SK-N-SH (cell line): ENCODE data around the gene USH1C. TPM values are rescaled to one million over a fixed set of nuclear protein-coding genes. Genes with fewer than 3 reads are reported as not detected.

Source experiments
- CTCF ChIA-PET: fragments of 300-600, 350-600 bp; formaldehyde crosslinking; extraction: SDS; loops from one replicate; lab custom pipeline; 2021; lab: Yijun Ruan, JAX
- POLR2A ChIA-PET: fragments of 350-600 bp; sonication (Branson Sonifier 250); formaldehyde crosslinking; extraction: SDS; loops from one replicate; lab custom pipeline; 2020; ENCODE audit warnings: antibody characterized with exemption, inconsistent platforms; lab: Yijun Ruan, JAX
- DNase-seq: peaks from one replicate; pipeline ENCODE4 v3.0.0; 2012
- H2AFZ ChIP-seq: fragments of 200-600 bp; sonication (generic); 2 replicates; pipeline ENCODE4 v1.8.1; 2016; ENCODE audit warnings: antibody characterized with exemption, mild to moderate bottlenecking, low read depth
- H3F3A ChIP-seq: fragments of 200-600 bp; sonication (generic); replicated peaks from 2 replicates; pipeline ENCODE3; 2016; ENCODE audit warnings: antibody characterized with exemption, mild to moderate bottlenecking; ENCODE audit not compliant: insufficient read depth
- H3K27ac ChIP-seq, 2 experiments: fragments of 200-500 bp in 1 of 2; fragments of 200-600 bp in 1 of 2; sonication (Bioruptor generic) in 1 of 2; sonication (generic), shearing (Covaris generic) in 1 of 2; 2 replicates each; pipeline versions ENCODE4 v1.5.1 to v1.6.1; 2014 to 2016; ENCODE audit warnings: low read depth in 2 of 2, inconsistent platforms in 1 of 2, low read length in 1 of 2, mild to moderate bottlenecking in 1 of 2, mixed read lengths in 1 of 2
- H3K27me3 ChIP-seq: fragments of 200-600 bp; sonication (generic), shearing (Covaris generic); 2 replicates; pipeline ENCODE4 v1.6.1; 2016; ENCODE audit warnings: mixed run types; ENCODE audit not compliant: insufficient read depth
- H3K36me3 ChIP-seq, 2 experiments: fragments of 200-500 bp in 1 of 2; fragments of 200-600 bp in 1 of 2; sonication (Bioruptor generic) in 1 of 2; sonication (generic) in 1 of 2; replicated peaks in 1 of 2; 2 replicates each; pipeline versions ENCODE3 to v1.5.1; 2014 to 2016; ENCODE audit warnings: low read length in 1 of 2, mild to moderate bottlenecking in 1 of 2; ENCODE audit not compliant: insufficient read depth in 2 of 2, control insufficient read depth in 1 of 2
- H3K4me1 ChIP-seq, 2 experiments: fragments of 200-500 bp in 1 of 2; fragments of 200-600 bp in 1 of 2; sonication (Bioruptor generic) in 1 of 2; sonication (generic), shearing (Covaris generic) in 1 of 2; 2 replicates each; pipeline versions ENCODE4 v1.5.1 to v1.6.1; 2014 to 2016; ENCODE audit warnings: low read depth in 1 of 2, low read length in 1 of 2, mixed run types in 1 of 2; ENCODE audit not compliant: insufficient read depth in 2 of 2, control insufficient read depth in 1 of 2
- H3K4me2 ChIP-seq: fragments of 200-600 bp; sonication (generic), shearing (Covaris generic); 2 replicates; pipeline ENCODE4 v1.6.1; 2017; ENCODE audit warnings: mixed run types
- H3K4me3 ChIP-seq, 2 experiments: fragments of 200-500 bp in 1 of 2; fragments of 200-600 bp in 1 of 2; sonication (Bioruptor generic) in 1 of 2; sonication (generic), shearing (Covaris generic) in 1 of 2; 2 replicates each; pipeline versions ENCODE4 v1.5.1 to v1.8.1; 2014 to 2016; ENCODE audit warnings: low read depth in 2 of 2, inconsistent platforms in 1 of 2, low read length in 1 of 2, mild to moderate bottlenecking in 1 of 2, mixed read lengths in 1 of 2, moderate library complexity in 1 of 2
- H3K79me2 ChIP-seq: fragments of 200-600 bp; sonication (generic); 2 replicates; pipeline ENCODE4 v1.8.1; 2017; ENCODE audit warnings: mild to moderate bottlenecking; ENCODE audit not compliant: insufficient read depth
- H3K9ac ChIP-seq: fragments of 200-600 bp; sonication (generic); 2 replicates; pipeline ENCODE4 v1.6.1; 2017; ENCODE audit warnings: mixed run types
- H3K9me2 ChIP-seq: fragments of 200-600 bp; sonication (generic); 2 replicates; pipeline ENCODE4 v1.6.1; 2017; ENCODE audit warnings: mixed run types
- H3K9me3 ChIP-seq: fragments of 200-600 bp; sonication (generic); 2 replicates; pipeline ENCODE4 v1.6.1; 2017; ENCODE audit warnings: mixed run types, mild to moderate bottlenecking, moderate library complexity
- H4K20me1 ChIP-seq: fragments of 200-600 bp; sonication (generic); 2 replicates; pipeline ENCODE4 v1.6.1; 2017; ENCODE audit warnings: mild to moderate bottlenecking, mixed run types; ENCODE audit not compliant: insufficient read depth
- CHD2 ChIP-seq: fragments of 150-350 bp; IDR thresholded peaks from 2 replicates; pipeline ENCODE4 v1.6.1; 2018; ENCODE audit warnings: low read length; ENCODE audit not compliant: partially characterized antibody
- EZH2phosphoT487 ChIP-seq: fragments of 200-600 bp; sonication (generic); IDR thresholded peaks from 2 replicates; pipeline ENCODE4 v1.6.1; 2017; ENCODE audit warnings: low read depth, mixed run types, mild to moderate bottlenecking, antibody characterized with exemption, moderate library complexity, borderline replicate concordance
- FOXM1 ChIP-seq: IDR thresholded peaks from 2 replicates; pipeline ENCODE4 v1.4.0; 2012; ENCODE audit warnings: low read depth, mild to moderate bottlenecking
- GABPA ChIP-seq: IDR thresholded peaks from 2 replicates; pipeline ENCODE4 v1.4.0; 2012; ENCODE audit warnings: low read depth, mild to moderate bottlenecking
- MXI1 ChIP-seq: IDR thresholded peaks from 2 replicates; pipeline ENCODE4 v1.6.1; 2012; ENCODE audit warnings: mild to moderate bottlenecking, low read depth, low read length, improper control_type of control experiment
- NFIC ChIP-seq: IDR thresholded peaks from 2 replicates; pipeline ENCODE4 v1.4.0; 2012; ENCODE audit warnings: borderline replicate concordance
- RAD21 ChIP-seq: IDR thresholded peaks from 2 replicates; pipeline ENCODE4 v1.6.1; 2012; ENCODE audit warnings: mild to moderate bottlenecking, low read length
- RCOR1 ChIP-seq: fragments of 150-350 bp; IDR thresholded peaks from 2 replicates; pipeline ENCODE4 v1.6.1; 2017; ENCODE audit warnings: antibody characterized with exemption, low read length
- RFX5 ChIP-seq: IDR thresholded peaks from 2 replicates; pipeline ENCODE4 v1.6.1; 2012; ENCODE audit warnings: mild to moderate bottlenecking, improper control_type of control experiment, low read length
- SIN3A ChIP-seq: IDR thresholded peaks from 2 replicates; pipeline ENCODE4 v1.6.1; 2012; ENCODE audit warnings: low read depth, mild to moderate bottlenecking, low read length, moderate library complexity, borderline replicate concordance
- TAF1 ChIP-seq: IDR thresholded peaks from 2 replicates; pipeline ENCODE4 v1.6.1; 2012; ENCODE audit warnings: low read depth, mild to moderate bottlenecking, low read length, moderate library complexity, borderline replicate concordance
- TCF12 ChIP-seq: IDR thresholded peaks from 2 replicates; pipeline ENCODE4 v1.4.0; 2012
- TEAD4 ChIP-seq: IDR thresholded peaks from 2 replicates; pipeline ENCODE4 v1.4.0; 2012; ENCODE audit warnings: mild to moderate bottlenecking, borderline replicate concordance; ENCODE audit not compliant: insufficient read depth
- WGBS: methylation state at CpG from one replicate; pipeline ENCODE4 v1.1.6; 2017; ENCODE audit warnings: low lambda C conversion rate; 5-methylcytosine and 5-hydroxymethylcytosine counted together
- polyA plus RNA-seq, 3 experiments: library from polyadenylated mRNA; depleted of rRNA; stranded (reverse); fragments of >200 nt; gene quantifications; 2 replicates each; pipeline ENCODE4 v1.2.3, GENCODE V29; 2012
- TF ChIP-seq, protein P1 (sequence below): fragments of 200-600 bp; sonication (generic); IDR thresholded peaks from 2 replicates; pipeline ENCODE4 v1.6.1; 2017; ENCODE audit warnings: antibody characterized with exemption, mild to moderate bottlenecking, moderate library complexity
- TF ChIP-seq, protein P2 (sequence below): IDR thresholded peaks from 2 replicates; pipeline ENCODE4 v1.4.0; 2012; ENCODE audit warnings: low read depth
- TF ChIP-seq, protein P3 (sequence below): IDR thresholded peaks from 2 replicates; pipeline ENCODE4; 2012
- TF ChIP-seq, protein P4 (sequence below): IDR thresholded peaks from 2 replicates; pipeline ENCODE4 v1.4.0; 2012; ENCODE audit warnings: low read depth, borderline replicate concordance
- TF ChIP-seq, protein P5 (sequence below): fragments of 150-350 bp; IDR thresholded peaks from 2 replicates; pipeline ENCODE4 v1.6.1; 2017; ENCODE audit warnings: antibody characterized with exemption, low read length, low read depth, borderline replicate concordance
- TF ChIP-seq, protein P6 (sequence below): fragments of 150-350 bp; IDR thresholded peaks from 2 replicates; pipeline ENCODE4 v1.6.1; 2016; ENCODE audit warnings: mild to moderate bottlenecking, low read depth, low read length

The USH1C gene
- polyA plus RNA-seq, 1 of the 3 experiments (the other 2 are of a cell fraction): not detected

DNA sequence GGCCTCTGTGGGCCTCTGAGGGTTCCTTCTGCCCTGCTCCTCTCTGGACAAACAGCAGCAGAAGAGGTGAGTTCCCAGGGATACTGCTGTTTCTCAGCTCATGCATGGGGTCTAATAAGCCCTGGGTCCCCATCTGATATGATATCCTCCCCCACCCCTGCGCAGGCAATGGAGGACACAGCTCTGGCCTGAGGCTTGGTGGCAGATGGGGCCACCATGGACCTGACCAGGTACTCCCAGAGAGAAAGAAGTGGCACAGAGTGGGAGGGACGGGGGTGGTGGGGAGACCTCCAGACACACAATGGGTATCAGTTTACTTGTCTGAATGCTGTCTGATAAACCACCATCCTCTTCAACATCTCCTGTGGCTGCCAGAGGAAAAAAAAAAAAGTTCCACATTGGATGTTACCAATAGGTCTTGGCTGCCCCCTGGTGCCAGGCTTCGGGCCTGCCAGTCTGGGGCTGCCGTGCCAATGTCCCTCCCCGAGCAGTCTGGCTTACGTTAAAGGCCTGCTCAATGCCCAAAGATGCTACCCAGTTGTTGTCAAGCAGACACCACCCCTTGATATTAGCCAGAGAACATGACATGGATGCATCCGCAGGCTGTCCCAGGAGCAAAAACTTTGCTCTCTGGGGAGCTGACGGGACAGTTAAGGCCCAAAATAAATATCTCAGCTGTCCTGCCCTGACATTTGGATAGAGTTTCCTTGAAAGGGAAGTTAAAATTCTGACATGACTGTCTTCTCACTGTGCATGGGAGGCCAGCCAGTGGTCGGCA, 39.7 kb downstream of the USH1C start (continued):
- TF ChIP-seq, protein P1, sequence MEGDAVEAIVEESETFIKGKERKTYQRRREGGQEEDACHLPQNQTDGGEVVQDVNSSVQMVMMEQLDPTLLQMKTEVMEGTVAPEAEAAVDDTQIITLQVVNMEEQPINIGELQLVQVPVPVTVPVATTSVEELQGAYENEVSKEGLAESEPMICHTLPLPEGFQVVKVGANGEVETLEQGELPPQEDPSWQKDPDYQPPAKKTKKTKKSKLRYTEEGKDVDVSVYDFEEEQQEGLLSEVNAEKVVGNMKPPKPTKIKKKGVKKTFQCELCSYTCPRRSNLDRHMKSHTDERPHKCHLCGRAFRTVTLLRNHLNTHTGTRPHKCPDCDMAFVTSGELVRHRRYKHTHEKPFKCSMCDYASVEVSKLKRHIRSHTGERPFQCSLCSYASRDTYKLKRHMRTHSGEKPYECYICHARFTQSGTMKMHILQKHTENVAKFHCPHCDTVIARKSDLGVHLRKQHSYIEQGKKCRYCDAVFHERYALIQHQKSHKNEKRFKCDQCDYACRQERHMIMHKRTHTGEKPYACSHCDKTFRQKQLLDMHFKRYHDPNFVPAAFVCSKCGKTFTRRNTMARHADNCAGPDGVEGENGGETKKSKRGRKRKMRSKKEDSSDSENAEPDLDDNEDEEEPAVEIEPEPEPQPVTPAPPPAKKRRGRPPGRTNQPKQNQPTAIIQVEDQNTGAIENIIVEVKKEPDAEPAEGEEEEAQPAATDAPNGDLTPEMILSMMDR: peak; percentile 87
- TF ChIP-seq, all 33 proteins: peak for 4

DNA sequence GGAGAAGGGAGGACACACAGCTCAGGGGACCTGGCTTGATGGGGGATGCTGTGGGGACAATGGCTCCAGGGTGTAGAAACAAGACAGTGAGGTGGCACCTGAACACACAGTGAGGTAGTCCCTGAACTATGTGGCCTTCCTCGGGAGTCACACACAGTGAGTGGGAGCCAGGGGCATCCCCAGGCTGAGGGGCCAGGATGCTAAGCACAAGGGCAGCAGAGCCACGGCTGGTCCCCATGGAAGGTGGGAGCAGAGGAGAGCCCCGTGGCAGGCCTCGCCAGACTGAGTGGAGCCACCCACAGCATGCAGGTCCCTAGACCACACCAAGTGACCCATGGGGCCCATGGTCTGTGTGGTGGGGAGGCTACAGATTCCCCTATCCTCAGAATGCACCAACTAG, 41.6 kb downstream of the USH1C start:
- no peak overlapping the region for H3K4me3 ChIP-seq
- H3K9me3 ChIP-seq: no peaks in the 10 kb centered on the region
- H3K79me2 ChIP-seq: no peaks in the 10 kb centered on the region
- TF ChIP-seq, protein P2, sequence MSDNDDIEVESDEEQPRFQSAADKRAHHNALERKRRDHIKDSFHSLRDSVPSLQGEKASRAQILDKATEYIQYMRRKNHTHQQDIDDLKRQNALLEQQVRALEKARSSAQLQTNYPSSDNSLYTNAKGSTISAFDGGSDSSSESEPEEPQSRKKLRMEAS: no peak
- TF ChIP-seq, protein P3, sequence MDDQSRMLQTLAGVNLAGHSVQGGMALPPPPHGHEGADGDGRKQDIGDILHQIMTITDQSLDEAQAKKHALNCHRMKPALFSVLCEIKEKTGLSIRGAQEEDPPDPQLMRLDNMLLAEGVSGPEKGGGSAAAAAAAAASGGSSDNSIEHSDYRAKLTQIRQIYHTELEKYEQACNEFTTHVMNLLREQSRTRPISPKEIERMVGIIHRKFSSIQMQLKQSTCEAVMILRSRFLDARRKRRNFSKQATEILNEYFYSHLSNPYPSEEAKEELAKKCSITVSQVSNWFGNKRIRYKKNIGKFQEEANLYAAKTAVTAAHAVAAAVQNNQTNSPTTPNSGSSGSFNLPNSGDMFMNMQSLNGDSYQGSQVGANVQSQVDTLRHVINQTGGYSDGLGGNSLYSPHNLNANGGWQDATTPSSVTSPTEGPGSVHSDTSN: no peak
- no peak for TF ChIP-seq CHD2
- no peak for TF ChIP-seq TAF1
- TF ChIP-seq, protein P4, sequence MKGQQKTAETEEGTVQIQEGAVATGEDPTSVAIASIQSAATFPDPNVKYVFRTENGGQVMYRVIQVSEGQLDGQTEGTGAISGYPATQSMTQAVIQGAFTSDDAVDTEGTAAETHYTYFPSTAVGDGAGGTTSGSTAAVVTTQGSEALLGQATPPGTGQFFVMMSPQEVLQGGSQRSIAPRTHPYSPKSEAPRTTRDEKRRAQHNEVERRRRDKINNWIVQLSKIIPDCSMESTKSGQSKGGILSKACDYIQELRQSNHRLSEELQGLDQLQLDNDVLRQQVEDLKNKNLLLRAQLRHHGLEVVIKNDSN: no peak
- TF ChIP-seq TEAD4: no peak
- no peak for TF ChIP-seq MXI1
- no peak for TF ChIP-seq RCOR1
- no peak for TF ChIP-seq NFIC
- TF ChIP-seq, protein P5, sequence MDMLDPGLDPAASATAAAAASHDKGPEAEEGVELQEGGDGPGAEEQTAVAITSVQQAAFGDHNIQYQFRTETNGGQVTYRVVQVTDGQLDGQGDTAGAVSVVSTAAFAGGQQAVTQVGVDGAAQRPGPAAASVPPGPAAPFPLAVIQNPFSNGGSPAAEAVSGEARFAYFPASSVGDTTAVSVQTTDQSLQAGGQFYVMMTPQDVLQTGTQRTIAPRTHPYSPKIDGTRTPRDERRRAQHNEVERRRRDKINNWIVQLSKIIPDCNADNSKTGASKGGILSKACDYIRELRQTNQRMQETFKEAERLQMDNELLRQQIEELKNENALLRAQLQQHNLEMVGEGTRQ: no peak
- no peak for TF ChIP-seq RAD21
- TF ChIP-seq TCF12: no peak
- TF ChIP-seq RFX5: no peak
- no peak for TF ChIP-seq GABPA
- no peak for TF ChIP-seq FOXM1
- no peak for TF ChIP-seq SIN3A
- TF ChIP-seq EZH2phosphoT487: no peak
- TF ChIP-seq, protein P6, sequence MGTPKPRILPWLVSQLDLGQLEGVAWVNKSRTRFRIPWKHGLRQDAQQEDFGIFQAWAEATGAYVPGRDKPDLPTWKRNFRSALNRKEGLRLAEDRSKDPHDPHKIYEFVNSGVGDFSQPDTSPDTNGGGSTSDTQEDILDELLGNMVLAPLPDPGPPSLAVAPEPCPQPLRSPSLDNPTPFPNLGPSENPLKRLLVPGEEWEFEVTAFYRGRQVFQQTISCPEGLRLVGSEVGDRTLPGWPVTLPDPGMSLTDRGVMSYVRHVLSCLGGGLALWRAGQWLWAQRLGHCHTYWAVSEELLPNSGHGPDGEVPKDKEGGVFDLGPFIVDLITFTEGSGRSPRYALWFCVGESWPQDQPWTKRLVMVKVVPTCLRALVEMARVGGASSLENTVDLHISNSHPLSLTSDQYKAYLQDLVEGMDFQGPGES: no peak
- H4K20me1 ChIP-seq: no peaks in the 10 kb centered on the region
- no peak overlapping the region for H3K27ac ChIP-seq
- H3K27me3 ChIP-seq: no peaks in the 10 kb centered on the region
- H3F3A ChIP-seq: no peaks in the 10 kb centered on the region
- H3K36me3 ChIP-seq: no peaks in the 10 kb centered on the region
- no peak overlapping the region for H3K9ac ChIP-seq
- no peak overlapping the region for H2AFZ ChIP-seq
- ChIA-PET POLR2A (no interaction called here), CTCF (interaction anchor here (0.9 to 45.6 kb wide), 6 partner anchors 11 to 273 kb away, joined by 3 to 1101 read pairs (median 7); partner anchors contain the start of gene KCNJ11)
- WGBS: 17% methylated on average over 1 of the region's 4 CpGs
- no peaks in the 10 kb centered on the region for H3K9me2 ChIP-seq
- H3K4me1 ChIP-seq: peaks cover 0 to 4% of the 10 kb centered on the region in 2 experiments; a peak in 1 of 4 replicates
- no peak for DNase-seq
- no peak overlapping the region for H3K4me2 ChIP-seq
